Activated effector memory CD4-positive, alpha-beta T cell treated with anti-CD3 and anti-CD28 coated beads, Interleukin-2, amount 50 U/mL, for 16 hours (primary cell): ENCODE results near the gene CUL2.
"Not testable (repeated sequence)": the region's sequence is repeated elsewhere in the genome, so short reads cannot be mapped to it uniquely, and the experiment has no call there.

Experiments
- DNase-seq: peaks from one replicate; pipeline ENCODE4 v3.0.0-alpha.2; 2020

CUL2 gene

DNA sequence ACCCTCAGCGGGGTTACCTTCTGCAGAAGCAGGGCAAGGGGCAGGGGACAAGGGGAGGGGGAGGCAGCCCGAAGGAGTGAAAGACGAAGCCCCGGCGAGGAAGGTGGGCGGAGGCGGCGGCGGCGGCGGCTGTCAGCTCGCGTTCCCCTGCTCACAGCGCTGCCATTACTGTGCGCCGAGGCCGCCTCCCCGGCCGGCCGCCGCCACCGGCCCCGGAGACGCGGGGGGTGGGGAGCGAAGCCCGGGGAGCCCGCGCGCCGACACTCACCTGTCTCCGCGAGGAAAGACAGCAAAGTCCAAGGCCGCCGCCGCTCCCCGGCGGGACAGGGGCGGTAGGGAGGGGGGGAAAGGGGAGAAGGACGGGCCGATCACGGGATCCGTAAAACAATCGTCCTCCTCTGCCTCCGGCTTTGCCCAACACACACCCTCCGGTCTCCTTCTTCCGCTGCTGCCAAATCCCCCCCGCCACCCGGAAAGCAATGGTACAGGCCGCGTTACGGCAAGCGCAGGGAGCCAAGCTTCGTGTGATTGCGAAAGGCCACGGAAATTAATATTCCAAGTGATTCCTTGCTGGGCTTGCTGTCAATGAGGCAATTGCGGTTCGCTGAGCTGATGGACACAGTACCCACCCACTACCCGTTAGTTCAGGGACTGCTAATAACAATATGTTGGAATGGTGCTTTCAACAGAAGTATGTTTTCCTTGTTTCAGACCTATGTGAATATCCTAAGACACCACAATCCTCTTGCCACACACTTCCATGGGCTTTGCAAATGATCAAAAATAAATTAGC, at the start of gene CUL2:
CUL2 (minus strand) TSS at position 180 of the 793 bp plus-strand sequence. CDS start 19,024 bp downstream, outside the sequence.
- DNase-seq, result peak; percentile 98

DNA sequence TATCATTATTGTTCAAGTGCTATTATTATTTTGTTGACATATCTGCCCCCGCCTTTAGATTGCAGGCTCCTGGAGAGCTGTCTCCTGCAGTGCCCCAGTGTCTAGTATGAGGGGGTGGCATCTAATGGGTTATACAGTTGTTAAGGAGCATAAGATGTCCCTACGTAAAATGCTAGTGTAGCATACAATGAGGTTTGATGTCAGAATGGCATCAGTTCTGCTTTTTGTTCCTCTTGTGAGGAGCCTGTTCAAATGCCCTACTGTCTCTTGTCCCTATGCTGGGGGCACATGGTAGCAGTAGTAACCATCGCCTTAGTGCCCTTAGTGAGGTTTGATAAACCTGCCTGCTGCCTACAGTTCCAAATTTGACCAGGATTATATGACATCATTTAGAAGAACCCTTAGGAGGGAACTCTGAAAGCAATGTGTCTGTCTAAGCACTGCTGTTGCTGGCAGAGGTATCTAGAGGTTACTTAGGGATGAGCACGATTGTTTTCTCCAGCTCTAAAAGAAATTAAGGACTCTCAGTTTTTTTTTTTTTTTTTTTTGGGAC, 46.2 kb upstream of the CUL2 start:
- DNase-seq, result no peak

DNA sequence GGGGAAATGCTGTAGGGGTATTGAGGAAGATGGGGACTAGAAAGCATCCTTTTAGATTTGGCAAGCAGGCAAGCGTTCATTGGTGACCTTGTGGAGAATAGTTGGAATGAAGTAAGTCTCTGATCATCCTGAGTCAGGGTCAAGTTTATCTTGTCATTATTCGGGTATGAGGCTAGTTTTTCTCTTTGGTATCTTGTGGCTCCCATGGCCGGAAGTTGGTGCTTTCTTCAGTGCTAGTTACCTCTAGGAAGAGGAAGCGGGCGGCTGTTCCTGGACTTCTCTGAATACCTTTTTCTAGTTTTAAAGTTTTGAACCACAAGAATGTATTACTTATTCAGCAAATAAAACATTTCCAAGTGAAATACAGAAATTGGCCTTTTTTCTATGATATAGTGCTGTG, 45.7 kb upstream of the CUL2 start:
- peak; percentile 65 for DNase-seq

DNA sequence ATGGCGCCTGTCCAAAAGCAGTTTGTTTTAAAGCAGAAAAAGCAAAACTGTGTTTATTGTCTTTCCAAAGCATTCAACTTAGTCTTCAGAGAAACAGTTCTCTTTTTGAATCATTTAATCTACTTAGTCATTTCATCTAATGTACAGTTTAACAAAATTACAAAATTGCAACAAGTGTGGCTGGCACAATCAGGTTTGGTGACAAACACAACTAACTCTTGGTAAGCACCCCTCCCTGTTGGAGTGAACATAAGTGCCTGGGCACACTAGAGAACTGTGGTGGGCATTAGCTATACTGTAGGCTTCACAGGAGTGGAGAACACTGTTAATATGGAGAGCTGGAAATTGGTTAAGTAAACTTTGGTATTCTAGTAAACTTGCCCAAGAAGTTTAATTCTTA, 43.4 kb upstream of the CUL2 start:
- DNase-seq, result no peak

DNA sequence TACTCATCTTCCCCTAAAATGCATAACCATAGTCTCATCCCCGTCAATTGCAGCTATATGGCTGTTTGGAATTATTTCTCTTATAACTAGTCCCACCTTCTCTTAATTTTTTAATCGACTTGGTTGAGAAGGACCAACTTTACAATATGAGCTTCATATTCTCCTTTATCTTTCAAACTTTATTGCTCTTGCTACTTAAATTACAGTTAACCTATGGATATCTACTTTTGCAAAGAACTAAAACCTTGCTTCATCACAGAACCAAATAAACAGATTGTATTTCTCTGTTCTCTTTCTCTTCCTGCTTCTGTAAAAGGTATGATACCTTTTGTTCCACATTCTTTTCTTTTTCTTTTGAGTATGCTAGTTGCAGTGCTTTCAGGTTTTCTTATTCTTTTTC, 42.6 kb upstream of the CUL2 start:
- no peak for DNase-seq

DNA sequence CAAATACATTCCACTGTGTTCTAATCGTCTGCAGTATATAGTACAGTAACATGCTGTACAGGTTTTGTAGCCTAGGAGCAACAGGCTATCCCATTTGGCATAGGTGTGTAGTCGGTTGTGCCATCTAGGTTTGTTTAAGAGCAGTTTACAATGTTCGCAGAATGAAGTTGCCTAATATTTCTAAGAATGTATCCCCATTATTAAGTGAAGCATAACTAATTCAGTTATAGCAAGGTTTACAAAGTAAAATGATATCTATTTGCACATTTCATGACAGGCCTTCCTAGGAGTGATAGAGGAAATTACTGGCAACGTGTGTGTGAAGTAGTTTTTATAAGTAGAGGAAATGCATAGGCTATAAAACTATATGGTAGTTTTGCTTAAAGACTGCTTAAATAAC, 40.5 kb upstream of the CUL2 start:
- DNase-seq, result no peak

DNA sequence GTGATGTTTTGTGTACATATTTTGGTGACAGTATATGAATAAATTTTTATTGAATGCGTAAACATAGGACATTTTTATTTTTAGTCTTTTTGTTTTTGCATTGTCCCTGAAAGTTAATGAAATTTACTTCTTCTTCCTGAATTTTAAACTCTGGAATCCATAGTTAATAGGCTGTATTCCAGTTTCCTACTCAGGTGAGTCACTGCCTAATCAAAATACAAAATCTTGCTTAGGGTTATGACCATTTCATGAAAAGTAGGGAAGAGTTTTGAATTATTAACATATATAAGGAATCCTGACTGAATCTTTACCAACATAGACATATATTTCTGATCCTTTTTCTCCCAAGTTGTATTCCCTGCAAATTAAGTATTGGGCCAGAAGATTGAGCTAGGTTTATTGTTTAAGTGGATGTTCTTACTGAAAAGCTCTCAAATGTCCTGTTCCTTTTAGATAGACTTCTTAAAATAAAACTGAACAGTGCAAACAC, 39.1 kb upstream of the CUL2 start:
- no peak for DNase-seq

DNA sequence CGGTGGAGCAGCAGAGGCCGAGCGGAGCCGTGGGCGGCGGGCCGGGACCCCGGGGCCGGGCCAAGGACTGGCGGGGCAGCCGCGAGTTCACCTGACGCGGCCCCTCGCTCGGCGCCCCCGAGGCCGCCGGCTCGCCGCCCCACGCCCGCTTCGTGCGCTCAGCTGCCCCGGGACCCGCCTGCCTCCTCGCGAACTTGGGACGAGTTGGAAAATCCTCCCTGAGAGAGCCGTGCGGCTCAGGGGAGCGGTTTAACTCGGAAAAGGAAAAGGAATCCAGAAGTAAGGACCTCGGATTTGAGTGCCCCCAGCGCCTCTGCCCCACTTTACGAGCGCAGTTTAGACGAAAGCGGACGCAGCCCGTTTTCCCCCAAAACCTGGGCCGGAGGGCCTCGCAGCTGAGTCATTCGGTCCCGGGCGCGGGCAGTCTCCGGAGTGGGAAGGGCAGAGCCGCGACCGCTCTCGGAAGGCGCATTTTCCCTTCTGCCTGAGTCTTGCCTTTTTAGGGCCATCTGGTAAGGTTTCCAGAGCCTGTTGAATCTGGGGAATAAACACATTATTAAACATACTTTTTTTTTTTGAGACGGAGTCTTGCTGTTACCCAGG, 37.2 kb upstream of the CUL2 start:
- DNase-seq, result peak; percentile 88

DNA sequence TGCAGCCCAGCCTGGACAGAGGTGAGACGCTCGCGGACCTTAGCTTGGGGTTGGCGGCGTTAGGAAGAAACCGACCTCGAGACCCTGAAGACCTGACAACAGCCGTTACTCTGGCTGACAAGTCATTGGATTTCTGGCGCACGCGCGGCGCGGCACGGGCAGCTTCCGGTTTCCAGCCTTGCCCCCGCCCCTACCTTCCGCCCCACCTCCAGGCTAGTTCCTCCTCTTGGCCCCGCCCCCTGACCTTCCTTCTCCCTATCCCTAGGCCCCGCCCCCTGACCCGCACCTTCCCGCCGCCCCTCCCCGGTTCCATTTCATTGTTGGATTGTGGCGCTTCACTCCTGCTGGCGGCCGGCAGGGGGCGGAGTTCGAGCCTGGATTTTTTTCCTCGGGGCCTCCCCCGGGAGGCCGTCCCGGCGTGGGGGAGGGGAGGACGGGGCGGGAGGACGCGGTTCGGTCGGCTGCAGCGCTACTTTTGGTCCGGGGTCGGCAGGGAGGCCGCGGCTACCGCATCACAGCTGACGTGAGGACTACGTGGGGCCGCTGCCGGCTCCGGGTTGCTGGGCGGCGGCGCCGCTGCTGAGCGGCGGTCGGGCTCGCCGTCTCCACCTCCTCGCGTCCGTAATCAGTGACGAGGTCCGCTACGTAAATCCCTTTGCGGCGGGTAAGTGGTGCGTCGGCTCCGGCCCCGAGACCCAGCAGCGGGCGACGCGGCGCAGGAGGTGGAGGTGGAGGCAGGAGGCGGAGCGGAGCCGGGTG, 36.6 kb upstream of the CUL2 start, which contains the start of gene CREM:
CREM (plus strand) TSS at position 317 of the 759 bp plus-strand sequence. CDS start 10,990 bp downstream, outside the sequence.
- DNase-seq, result peak; percentile 99

DNA sequence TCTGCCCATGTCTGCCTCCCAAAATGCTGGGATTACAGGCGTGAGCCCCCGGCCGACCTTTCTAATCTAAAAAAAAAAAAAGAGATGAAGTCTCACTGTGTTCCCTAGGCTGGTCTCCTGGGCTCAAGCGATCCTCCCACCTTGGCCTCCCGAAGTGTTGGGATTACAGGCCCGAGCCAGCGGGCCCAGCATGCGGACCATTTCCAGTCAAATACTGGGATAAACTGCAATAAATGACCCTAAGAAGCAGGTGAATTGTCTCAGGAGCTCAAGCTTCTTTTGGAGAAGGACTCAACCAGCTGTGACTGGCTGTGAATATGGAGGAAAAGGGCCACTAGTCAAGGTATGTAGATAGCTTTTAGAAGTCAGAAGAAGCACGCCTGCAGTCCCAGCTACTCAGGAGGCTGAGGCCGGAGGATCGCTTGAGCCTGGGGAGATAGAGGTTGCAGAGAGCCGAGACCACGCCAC, 36.0 kb upstream of the CUL2 start:
- no peak for DNase-seq

DNA sequence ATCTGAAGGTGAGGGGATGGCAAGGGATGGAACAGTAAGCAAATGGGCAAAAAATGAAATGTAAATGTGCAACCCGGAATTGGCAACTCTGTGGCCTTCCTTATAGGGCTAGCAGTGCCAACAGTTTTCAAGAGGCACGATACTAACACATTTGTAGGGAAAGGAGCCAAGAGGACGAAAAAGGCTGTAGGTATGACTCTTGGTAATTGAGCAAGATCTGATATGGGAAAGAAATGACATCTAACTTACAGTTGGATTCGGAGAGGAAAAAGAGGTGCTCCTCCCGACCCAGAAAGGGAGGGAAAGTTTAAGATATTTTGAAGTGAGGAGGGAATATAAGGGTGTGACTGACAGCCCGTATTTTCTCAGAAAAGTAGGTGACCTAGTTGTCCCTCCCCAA, 34.4 kb upstream of the CUL2 start:
- no peak for DNase-seq

DNA sequence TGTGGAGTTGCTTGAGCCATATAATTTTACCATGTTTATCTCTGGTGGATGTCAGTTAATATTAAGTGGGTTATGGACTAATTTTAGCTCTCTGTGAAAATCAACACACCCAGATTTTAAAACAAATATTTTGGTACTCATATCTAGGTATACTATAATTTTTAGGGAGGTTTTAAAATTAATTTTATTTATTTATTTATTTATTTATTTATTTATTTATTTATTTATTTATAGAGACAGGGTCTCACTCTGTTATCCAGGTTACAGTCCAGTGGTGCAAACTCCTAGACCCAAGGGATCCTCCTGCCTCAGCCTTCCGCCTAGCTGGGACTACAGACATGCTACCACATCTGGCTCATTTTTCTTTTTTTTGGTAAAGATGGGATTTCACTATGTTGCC, 29.2 kb upstream of the CUL2 start:
- no peak for DNase-seq

DNA sequence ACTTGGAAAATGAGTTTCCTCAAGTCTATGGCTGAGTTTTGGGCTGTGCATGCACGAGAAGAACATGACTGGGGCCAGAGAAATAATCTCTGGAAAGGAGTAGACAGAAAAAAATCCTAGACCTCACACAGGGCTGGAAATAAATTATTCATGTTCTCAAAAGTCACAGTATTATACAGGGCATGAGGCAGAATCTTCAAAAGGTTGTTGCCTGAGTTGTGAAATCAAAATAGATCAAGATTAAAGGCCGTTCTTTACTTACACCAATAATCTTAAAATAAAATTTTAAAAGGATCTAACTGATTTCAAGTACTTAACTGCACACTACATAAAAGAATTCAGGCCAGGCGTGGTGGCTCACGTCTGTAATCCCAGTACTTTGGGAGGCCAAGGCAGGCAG, 22.4 kb upstream of the CUL2 start:
- no peak for DNase-seq

DNA sequence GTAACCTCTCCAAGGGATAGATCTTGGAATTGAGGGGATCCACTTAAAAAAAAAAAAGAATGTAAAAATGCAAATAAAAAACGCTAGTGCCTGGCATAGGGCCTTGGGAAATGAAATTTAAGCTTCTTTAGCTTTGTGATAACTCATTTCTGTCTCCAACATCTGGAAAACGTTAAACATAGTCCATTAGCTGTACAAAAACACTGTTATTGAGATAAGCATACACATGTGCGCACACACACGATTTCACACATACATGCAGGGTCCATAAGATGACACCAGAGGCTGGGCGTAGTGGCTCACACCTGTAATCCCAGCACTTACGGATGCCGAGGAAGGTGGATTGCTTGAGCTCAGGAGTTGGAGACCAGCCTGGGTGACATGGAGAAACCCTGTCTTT, 13.7 kb upstream of the CUL2 start:
- no peak for DNase-seq

DNA sequence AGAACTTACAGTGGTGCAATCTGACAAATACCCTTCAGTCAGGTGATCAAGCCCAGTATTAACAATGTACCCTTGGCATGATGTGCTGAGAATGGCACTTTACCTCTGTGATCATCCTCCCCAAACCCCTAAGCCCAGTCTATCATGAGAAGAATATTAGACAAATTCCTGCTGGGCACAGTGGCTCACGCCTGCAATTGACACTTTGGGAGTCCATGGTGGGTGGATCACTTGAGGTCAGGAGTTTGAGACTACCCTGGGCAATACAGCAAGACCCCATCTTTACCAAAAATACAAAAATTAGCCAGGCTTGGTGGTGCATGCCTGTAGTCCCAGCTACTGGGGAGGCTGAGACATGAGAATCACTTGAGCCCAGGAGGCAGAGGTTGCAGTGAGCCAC, 7.4 kb upstream of the CUL2 start:
- no peak for DNase-seq

DNA sequence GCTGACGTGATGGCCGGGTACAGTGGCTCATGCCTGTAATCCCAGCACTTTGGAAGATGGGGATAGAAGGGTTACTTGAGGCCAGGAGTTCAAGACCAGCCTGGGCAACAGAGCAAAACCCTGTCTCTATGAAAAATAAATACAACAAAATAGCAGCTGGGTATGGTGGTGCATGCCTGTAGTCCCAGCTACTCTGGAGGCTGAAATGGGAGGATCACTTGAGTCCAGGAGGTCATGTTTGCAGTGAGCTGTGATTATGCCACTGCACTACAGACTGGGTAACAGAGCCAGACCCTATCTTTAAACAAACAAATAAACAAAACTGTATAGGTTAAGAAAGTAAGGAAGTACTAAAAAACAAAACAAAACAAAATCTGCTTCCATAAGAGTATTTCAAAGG, 6.2 kb upstream of the CUL2 start:
- no peak for DNase-seq

DNA sequence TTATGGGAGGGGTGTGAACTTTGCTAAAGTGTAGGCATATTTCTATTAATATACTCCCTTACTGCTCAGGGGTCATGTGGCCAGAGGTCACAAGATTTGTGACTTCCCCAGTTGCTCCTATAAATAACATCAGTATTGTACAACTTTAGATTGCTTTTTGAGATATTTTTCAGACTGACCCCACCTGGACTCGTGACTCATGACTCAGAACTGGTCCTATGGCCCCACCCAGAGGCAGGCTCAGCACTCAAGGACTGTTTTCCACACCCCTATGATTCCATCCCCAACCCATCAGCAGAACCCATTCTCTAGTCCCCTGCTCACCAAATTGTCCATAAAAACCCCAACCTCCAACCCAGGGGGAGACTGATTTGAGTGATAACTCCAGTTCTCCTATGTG, 2.7 kb upstream of the CUL2 start:
- no peak for DNase-seq

DNA sequence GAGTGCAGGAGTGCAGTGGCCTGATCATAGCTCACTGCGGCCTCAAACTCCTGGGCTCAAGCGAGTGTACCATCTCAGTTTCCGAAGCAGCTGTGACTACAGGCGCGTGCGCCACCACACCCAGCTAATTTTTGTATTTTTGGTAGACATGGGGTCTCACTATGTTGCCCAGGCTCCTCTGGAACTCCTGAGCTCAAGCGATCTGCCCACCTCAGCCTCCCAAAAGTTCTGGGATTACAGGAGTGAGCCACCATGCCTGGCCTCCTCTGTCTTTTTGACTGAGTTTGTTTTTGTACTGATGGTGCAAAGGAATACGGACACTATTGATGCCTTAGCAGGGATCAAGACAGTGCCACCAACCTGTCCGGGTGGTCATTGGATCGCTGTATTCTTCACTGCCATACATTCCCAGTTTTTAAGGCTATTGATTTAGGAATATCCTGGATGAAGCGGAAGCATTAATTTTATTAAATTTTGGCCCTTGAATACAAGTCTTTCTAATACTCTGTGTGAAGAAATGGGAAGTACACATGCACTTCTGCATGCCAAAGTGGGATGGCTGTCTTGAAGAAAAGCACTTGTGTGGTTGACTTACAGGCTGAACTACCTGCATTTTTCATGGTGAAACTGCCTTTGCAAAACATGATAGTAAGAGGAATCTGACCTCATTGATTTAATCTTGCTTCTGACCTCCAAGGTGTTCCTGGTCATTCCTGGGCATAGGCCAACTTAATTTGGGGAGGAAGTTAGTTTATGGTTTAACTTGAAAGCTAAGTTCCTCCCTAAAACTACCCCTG, 2.1 kb upstream of the CUL2 start:
- no peak for DNase-seq

DNA sequence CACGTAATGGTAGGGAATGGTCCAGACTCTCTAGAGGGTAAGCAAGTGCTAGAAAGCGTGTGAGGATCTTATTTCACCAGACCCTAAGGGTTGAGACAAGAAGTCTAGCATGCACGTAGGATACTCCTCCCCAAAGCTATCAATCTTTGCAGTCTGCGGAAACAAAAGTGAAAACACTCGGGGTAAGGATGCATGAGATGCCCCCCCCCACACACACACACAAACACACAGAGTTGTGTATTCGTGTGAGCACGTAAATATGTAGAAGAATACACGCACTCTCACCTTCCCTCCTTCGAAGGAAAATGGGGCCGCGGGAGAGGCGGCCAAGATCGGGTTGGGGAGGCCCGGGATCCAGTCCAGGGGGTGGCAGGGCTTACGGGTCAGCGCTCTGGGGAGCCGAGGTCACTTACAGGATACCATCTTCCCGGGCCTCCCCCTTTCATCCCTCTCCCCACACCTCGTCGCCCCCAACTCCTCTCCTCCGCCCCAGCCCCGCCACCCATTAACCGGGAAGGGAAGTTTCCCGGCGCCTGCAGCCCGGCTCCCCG, 455 bp downstream of the CUL2 start:
- no peak for DNase-seq

DNA sequence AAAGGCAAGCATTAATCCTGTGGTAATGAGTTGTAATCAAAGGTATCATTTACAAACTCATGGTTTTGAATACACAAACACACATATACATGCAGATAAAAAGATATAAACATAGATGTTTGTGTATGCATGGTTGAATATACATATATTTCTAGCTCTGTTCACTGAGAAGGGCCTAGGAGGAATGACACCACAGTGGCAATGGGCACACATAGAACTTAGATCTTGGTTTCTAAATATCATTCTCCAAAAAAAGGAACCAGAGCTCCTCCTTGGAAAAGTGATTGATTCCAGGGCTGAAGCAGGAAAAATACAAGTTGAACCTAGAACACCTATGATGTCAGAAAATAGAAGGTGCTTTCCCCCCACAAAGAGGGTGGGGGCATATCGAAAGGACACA, 6.9 kb downstream of the CUL2 start:
- DNase-seq, result no peak

DNA sequence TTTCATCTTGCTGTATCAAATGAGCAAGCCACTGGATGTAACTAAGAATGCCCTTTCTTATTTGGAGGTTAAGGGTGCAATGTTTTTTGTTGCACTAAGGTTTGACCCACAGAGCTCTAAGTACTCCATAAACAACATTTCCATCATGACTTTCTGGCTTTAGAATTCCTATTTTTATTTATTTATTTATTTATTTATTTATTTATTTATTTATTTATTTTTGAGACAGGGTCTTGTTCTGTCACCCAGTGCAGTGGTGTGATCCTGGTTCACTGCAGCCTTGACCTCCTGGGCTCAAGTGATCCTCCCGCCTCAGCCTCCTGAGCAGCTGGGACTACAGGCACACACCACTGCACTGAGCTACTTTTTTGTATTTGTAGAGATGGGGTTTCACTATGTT, 9.9 kb downstream of the CUL2 start:
- DNase-seq, result not testable (repeated sequence)

DNA sequence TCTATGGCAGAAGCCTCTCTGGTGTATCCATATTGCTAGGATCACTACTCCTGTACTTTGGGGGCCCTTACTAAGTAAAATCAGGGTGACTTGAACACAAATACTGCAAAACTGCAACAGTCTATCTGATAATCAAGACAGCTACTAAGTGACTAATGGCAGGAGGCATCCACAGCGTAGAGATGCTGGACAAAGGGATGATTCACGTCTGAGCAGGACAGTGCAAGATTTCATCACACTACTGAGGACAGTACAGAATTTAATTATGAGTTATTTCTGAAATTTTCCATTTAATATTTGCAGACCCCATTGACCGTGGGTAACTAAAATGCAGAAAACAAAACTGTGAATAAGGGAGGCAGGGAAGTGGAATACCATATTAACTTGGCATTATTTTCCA, 10.4 kb downstream of the CUL2 start:
- DNase-seq, result no peak
